HG03108 (cell line): ENCODE measurements around the gene LTF.
"Not testable (repeated sequence)": the region's sequence is repeated elsewhere in the genome, so short reads cannot be mapped to it uniquely, and the experiment has no call there.

Source experiments
- ATAC-seq: cut with Tn5 transposase; IDR thresholded peaks from one replicate; pipeline ENCODE4 v1.9.1; 2021; ENCODE audit warnings: moderate library complexity; ENCODE audit not compliant: unreplicated experiment

The LTF gene

DNA sequence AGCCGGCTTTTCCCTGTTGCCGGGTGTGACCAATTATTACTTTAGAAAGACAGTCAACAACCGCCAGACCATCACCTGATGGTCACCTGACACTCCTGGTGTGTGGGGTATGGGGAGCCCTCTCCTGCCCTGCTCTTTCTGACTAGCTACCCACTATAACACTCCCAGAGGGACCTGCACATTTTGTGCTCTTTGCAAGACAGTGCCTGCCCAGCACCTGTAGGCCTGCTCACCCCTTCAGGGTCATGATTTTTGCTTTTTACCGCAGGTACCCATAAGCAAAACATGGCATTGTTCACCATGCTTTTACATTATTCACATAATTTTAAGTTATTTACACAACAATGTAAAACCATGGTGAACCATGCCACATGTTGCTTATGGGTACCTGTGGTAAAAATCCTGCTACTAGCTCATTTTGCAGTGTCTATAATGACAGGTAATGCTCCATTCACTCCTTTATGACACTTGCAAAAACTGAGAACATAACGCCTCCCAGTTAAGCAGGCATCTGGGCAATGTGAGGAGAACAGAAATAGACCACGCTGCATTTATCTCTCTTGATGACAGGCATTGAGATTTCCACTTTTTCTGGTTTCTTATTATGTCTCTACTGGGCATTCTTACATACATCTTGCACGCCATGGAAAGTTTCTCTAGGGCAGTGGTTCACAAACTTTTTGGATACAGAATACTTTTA is 47.7 kb downstream of the LTF start:
- ATAC-seq = no peak

DNA sequence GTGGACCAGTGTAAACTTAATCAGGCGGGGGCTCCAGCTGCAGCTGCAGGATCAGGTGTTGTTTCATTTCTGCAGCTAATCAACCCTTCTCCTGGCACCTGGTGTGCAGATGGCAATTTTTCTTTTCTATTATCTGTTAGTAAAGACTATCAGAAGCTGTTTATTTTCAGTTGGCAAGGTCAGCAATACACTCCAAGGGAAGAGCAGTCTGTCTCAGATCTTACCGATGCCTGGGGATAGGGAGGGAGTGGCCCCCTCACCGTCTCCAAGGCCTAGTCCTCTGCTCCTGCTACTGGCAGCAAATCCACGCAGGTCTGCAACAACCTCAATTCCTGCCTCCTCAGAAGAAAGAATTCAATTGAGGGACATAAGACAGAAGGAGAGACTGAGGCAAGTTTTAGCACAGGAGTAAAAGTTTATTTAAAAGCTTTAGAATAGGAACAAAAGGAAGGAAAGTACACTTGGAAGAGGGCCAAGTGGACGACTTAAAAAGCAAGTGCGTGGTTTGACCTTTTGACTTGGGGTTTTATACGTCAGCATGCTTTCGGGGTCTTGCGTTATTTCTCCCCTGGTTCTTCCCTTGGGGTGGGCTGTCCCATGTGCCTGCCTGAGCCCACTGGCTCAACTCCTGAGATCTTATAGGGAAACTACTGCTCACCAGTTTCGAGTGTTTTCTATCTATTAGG is 48.4 kb downstream of the LTF start:
- ATAC-seq = no peak

DNA sequence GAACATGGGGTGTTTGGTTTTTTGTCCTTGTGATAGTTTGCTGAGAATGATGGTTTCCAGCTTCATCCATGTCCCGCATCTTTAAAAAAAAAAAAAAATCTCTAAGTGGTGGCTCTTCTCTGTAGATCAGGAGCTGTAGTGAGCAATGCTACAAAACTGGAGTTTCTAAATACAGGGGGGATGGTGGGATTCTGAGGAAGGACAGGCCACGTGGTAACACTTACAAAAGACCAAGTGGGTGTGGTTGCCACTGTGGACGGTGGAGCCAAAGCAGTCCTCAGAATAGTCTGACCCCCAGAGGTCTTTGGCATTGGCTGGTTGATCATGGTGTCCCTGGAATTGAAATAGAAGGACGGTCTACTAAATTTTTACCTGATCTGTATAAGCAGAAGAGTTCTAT is 50.0 kb downstream of the LTF start:
- ATAC-seq = no peak

DNA sequence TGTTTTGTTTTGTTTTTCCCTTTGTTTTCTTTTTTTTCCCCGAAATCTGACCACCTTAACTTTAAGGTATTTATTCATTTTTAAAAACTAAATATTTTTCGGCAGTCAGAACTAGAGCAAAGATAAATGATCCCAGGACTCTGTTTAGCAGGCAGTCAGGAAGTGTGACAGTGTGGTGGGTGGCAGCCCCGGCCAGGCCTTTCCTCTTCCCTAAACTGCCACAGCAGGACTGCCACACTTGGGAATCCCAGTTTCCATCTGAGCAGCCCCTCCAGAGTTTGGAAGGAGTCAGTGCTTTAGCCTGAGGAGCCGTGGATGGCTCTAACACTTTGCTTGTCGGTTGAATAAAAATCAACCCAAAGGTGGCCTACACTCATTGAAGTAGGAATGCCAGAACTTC is 50.8 kb downstream of the LTF start:
- ATAC-seq = no peak

DNA sequence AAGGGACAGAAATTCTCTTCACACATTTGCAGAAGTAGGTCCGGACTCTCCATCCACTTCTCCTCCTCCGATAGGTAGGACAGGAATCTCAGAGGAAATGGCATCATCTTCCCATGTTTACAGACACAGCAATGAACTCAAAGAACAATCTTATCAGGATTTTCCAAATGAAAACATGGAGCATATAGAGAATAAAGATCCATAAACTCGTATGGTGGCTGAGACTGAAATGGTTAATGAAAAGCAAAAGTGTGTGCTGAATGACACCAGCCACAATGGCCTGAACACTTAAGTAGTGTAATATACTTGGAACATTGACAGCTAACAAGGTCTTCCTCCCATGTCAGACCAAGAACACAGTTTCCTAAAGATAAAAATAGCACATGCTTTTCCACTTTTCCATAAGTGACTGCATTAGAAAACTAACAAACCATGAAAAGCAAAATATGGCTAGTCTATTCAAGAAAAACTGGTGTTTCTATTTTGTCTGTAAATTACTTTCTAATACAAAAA is 51.9 kb downstream of the LTF start:
- ATAC-seq = no peak

DNA sequence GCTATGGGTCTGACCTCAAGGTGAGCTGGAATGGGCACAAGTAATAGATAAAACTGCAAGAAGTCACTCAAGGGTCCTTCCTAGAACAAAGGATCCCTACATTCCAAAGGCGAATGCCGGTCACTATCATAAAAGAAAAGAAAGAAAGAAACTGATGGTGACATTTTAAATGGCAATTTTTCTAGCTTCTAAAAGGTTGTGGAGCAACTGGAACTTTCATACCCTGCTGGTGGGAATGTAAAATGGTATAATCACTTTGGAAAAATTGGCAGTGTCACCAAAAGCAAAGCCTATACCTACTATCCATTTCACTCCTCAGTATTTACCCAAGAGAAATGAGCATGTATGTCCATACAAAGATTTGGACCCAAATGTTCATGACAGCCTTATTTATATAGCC is 53.4 kb downstream of the LTF start:
- no peak for ATAC-seq

DNA sequence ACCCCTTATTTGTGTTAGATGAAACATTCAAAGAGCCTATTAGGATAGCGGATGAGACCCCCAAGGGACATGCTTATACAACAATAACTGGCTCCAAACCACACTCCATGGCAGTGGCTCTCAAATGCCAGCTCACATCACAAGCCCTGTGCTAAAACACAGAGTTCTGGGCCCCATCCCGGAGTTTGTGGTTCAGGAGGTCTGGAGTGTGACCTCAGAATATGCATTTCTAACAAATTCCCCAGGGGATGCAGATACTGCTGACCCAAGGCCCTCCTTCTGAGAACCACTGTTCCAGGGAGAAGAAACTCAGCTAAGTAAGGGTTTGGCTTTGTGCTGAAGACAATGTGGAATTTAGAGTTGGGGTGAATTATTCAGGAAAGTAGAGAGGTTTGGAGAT is 54.0 kb downstream of the LTF start:
- no peak for ATAC-seq

DNA sequence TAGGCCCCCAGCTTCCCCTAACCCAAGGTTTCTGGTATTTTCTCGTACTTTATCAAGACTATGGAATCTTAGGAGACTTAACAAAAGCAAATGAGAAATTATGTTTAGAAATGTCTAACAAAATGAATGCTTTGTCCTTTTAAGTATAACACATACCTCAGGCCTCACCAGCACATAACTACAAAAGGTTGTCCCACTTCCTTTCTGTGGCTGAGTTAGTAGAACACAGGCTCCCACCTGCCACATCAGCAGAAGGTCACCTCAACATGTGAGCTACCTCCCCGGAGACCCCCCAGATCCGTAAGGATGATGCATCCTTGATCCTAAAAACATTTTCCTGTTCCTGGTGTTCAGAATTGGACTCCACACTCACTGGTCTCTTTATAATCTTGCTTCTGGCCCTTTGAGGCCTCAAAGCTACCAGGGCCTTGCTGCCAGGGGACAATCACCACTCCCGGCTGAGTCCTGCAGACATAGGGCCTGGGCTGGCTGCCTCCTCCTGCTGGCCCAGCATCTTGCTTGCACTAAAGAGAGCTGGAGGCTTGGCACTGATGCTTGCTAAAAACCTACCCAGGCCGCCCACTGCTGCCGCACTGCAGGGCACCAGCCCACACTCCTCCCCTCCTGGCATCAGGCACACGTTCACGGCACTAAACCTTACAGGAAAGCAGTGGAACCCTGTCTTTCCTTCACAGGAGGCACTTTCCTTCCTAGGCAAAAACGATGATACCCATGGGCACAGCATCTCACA is 54.8 kb downstream of the LTF start:
- ATAC-seq = no peak

DNA sequence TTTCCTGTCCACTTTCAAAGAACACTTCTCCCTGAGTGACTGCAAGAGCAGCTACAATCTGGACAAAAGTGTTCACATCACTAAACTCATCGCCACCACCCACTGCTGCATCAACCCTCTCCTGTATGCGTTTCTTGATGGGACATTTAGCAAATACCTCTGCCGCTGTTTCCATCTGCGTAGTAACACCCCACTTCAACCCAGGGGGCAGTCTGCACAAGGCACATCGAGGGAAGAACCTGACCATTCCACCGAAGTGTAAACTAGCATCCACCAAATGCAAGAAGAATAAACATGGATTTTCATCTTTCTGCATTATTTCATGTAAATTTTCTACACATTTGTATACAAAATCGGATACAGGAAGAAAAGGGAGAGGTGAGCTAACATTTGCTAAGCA is 55.9 kb downstream of the LTF start:
- no peak for ATAC-seq

DNA sequence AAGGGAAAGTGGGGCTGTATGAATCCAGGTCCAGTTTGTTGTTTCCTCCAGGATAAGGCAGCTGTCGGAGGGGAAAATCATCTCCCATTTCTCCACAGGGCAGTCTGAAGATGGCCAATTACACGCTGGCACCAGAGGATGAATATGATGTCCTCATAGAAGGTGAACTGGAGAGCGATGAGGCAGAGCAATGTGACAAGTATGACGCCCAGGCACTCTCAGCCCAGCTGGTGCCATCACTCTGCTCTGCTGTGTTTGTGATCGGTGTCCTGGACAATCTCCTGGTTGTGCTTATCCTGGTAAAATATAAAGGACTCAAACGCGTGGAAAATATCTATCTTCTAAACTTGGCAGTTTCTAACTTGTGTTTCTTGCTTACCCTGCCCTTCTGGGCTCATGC is 56.7 kb downstream of the LTF start:
- no peak for ATAC-seq

DNA sequence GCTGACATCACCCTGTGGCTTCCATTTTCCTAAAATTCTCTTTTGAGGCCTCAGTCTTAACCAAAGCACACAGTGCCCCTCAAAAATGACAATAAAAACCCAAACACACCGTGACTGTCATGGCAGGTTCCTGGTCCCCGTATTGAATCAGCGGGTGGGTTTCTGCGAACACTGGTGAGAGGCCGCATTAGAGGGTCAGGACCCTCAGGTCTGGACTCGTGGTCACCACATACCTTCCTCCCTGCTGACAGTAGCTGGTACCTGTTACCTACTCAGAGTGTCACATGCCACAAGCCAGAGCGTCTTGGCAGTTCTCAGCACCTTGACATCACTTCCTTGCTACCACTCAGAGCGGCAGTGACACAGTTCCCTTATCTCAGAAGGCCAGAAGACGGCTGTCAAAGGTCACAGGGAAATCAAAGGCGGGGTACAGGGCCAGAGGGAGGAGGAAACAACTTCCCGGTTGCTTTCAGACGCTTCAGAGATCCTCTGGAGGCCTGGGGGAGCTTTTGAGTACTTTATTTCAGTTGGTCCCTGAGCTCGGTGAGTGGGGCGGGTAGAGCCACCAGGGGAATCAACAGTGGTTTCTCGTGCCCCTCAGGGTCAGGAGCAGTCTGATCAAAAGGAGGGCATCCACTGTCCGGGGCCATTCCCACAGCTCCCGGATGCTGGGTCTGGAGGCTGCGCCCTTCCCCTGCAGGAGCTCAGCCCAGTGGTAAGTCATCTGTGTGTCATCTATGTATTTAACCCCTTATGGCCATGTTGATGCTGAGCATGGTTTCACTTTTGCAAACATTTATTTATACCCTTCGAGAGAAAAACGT is 57.7 kb downstream of the LTF start, which contains the start of the genes CCR5AS and CCRL2:
CCR5AS (minus strand) TSS at position 279 of the 824 bp plus-strand sequence.
CCRL2 (plus strand) TSS at position 472 of the 824 bp plus-strand sequence. CDS start 821 bp downstream, outside the sequence.
- ATAC-seq = no peak

DNA sequence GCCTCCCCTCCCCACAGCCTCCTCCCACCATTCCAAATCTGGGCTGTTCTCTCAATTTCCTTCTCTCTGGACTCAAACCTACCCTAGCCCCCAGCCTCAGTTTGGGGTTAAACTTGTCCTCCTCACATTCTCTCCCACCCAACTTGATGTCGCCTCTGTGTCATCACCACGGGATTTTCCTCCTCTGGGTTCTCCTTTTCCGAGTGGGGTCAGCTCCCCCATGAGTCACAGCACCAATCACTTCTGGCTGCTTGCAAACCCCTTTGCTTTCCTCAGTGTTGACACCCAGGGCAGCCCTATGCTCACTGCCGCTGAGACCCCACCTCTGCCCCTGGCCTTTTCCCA is 58.3 kb downstream of the LTF start:
- no peak for ATAC-seq

DNA sequence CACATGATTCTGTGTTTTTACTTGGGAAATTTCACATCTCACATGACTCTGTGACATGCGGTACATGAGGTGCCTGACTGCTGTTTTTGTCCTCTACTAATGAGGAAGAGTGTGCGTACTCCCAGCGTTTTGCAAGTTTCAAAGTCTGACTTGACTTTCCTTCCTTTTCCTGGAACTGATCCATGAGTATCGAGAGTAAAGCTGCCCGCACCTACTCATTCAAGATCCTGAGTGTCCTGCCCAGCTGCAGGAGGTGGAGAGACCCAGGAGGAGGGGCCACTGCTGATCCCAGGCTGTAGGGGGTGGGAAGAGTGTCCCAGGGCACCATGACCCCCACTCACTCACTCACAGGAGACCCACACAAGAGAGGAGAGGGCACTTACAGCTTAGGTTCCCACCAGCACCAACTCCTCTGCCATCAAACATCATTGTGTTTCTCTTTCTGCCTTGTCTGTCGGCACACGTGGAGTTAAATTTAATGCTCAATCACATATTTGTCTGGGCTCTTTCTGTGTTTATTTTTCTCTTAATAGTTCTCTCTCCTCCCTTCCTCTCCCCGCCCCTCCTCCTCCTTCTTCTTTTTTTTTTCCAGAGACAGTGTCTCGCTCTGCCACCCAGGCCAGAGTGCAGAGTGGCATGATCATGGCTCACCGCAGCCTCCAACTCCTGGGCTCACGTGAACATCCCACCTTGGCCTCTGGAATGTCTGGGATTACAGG is 59.2 kb downstream of the LTF start:
- no peak for ATAC-seq

DNA sequence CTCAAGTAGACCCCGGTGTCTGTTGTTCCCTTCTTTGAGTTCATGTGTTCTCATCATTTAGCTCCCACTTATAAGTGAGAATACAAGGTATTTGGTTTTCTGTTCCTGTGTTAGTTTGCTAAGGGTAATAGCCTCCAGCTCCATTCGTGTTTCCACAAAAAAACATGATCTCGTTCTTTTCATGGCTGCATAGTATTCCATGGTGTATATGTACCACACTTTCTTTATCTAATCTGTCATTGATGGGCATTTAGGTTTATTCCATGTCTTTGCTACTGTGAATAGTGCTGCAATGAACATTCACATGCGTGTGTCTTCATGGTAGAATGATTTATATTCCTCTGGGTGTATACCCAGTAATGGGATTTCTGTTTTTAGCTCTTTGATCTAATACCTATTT is 61.8 kb downstream of the LTF start:
- ATAC-seq = not testable (repeated sequence)

DNA sequence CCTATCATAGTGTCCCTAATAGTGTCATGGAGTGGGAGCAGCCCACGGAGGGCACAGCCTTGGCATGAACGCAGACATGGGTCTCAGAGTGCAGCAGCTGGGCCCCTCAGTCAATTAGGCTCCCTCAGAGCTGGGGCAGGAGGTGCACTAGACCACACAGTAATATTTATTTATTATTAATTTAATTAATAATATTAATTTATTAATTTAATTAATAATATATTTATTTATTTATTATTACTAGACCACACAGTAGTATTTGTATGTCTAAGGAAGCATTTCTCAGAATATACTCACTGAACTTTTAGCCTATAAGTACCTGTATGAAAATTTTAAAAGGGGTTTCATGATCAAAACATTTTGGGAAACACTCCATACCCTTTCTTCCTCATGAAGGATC is 63.1 kb downstream of the LTF start:
- no peak for ATAC-seq

DNA sequence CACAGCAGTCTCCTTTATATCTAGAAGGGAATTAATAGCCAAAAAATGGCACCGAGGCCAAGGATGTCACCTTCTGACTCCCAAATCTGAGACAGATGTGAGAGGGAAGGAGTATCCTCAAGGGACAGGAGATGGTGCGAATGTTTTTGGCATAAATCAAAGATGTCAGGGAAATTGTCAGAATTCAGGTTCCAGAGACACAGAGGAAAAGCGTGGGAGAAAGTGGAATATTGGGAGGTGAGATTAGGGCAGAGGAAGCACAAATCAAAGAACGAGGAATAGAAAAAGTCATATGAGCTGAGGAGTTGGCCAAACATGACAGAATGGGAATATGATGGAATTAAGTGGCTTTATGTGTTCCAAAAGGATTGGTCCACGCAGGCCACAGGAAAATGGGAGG is 63.9 kb downstream of the LTF start:
- no peak for ATAC-seq

DNA sequence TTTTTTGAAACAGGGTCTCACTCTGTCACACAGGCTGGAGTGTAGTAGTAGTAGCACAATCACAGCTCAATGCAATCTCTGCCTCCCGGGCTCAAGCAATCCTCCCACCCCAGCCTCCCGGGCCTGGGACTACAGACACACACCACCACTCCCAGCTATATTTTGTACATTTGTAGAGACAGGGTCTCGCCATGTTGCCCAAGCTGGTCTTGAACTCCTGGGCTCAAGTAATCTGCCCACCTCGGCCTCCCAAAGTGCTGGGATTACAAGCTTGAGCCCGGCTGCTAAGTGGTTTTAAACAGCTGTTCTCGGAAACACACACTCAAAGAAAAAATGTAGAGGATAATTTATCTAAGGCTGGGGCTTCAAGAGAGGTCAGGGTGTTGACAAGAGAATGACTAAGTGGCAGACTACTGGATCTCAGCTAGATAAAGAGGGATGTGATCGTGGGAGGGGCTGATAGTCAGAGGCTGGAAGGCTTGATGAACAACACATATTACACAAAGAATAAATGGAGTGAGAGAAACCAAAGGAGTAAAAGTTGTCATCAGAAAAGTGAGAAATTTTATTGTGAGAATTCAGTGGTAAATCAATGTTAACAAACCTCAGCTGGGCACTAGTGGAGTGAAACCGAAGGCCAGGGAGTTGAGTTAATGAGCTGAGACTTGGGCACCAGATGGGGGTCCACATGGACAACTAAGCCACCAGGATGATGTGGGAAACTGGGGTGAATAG is 64.5 kb downstream of the LTF start:
- no peak for ATAC-seq

DNA sequence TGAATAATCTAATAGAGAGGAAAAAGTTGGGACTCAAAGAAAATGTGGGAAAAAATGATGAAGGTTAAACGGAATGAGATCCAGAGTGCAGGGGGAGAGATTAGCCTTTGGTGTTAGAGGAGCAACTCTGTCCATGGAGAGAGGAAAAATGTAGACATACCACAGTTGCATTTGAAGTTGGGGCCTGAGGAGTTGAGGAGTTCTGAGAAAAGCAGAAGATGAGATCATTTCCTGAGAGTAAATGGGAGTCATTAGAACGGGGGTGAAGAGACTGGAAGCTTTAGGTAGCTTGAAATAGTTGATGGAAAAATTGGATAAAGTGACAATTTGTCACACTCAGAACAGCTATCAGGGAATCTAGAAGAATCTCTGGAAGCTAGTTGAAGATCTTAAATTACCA is 65.1 kb downstream of the LTF start:
- ATAC-seq = no peak

DNA sequence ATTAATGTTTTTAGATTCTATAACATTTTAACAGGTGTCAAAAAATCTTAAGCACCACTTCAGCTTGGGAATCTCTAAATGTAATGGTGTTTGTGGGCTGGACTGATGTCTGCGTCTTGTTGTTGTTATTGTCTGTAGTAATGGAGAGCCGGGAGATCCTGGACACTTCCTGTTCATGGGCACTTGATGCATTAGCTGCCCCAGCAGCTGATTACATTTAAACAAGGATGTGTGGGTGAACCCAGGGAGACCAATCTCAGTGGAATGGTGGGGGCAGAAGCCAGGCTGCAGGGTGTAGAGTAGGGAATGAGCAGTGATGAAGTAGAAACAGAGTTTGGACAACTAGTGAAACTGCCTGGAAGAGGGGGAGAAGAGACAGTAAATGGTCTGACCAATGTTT is 65.6 kb downstream of the LTF start:
- ATAC-seq = no peak
